ENCODE measurements around the gene PARD3B. TPM values are rescaled to one million over a fixed set of nuclear protein-coding genes. Genes with fewer than 3 reads are reported as not detected.

The PARD3B gene
- total and polyA plus RNA-seq, 2 of the 13 experiments (the other 11 are each of a cell fraction or from before 2014, with no cell fraction given) = 0.71 to 2.3 TPM

GRCh38 chr2:205145888-205146287 is 600.6 kb downstream of the PARD3B start:
- intact Hi-C loops (cut with micrococcal nuclease; ENCODE audit: unreplicated experiment) = no loop called here
- BruUV-seq (replicated peaks) = no TSS peak
- 76% methylated on average over 6 of the region's 6 CpGs for WGBS (ENCODE audit: low lambda C conversion rate)
- Histone ChIP-seq H2AFZ (ENCODE audit: low read length) (no peak overlapping the region), H4K20me1 (ENCODE audit: insufficient read depth, low read length) (no peaks in the 10 kb centered on the region), H3K36me3 (replicated peaks in 1 of 2; ENCODE audit: control insufficient read depth in 1 of 2, insufficient read depth in 2 of 2, low read length in 2 of 2) (no peaks in the 10 kb centered on the region), H3K27ac (ENCODE audit: extremely low read length, insufficient read depth, low read length) (no peak overlapping the region), H3K79me2 (ENCODE audit: insufficient read depth, low read length) (no peaks in the 10 kb centered on the region), H3K9me3 (ENCODE audit: low read length) (peaks cover 17% of the 10 kb centered on the region), H3K4me1 (ENCODE audit: insufficient read depth, low read length) (no peaks in the 10 kb centered on the region), H3K4me2 (ENCODE audit: low read depth, low read length) (no peak overlapping the region), H3K27me3 (ENCODE audit: control insufficient read depth in 1 of 2, insufficient read depth in 2 of 2, low read length in 2 of 2) (no peaks in the 10 kb centered on the region), H3K4me3 (replicated peaks in 1 of 3; ENCODE audit: insufficient read depth in 1 of 3, low read depth in 2 of 3, low read length in 3 of 3) (no peak overlapping the region), H3K9ac (ENCODE audit: insufficient read depth, low read depth, low read length) (no peak overlapping the region)
- DNase-seq (ENCODE audit: low spot score) = no peak
- ChIA-PET POLR2A (no interaction called here), CTCF (ENCODE audit: low intra/inter-chr PET ratio, low total read pairs) (no interaction called here)
- ATAC-seq = no peak
- TF ChIP-seq, protein P1, sequence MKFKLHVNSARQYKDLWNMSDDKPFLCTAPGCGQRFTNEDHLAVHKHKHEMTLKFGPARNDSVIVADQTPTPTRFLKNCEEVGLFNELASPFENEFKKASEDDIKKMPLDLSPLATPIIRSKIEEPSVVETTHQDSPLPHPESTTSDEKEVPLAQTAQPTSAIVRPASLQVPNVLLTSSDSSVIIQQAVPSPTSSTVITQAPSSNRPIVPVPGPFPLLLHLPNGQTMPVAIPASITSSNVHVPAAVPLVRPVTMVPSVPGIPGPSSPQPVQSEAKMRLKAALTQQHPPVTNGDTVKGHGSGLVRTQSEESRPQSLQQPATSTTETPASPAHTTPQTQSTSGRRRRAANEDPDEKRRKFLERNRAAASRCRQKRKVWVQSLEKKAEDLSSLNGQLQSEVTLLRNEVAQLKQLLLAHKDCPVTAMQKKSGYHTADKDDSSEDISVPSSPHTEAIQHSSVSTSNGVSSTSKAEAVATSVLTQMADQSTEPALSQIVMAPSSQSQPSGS (CRISPR knock-in tag; IDR thresholded peaks at IDR 0.05) = no peak
- TF ChIP-seq, protein P2, sequence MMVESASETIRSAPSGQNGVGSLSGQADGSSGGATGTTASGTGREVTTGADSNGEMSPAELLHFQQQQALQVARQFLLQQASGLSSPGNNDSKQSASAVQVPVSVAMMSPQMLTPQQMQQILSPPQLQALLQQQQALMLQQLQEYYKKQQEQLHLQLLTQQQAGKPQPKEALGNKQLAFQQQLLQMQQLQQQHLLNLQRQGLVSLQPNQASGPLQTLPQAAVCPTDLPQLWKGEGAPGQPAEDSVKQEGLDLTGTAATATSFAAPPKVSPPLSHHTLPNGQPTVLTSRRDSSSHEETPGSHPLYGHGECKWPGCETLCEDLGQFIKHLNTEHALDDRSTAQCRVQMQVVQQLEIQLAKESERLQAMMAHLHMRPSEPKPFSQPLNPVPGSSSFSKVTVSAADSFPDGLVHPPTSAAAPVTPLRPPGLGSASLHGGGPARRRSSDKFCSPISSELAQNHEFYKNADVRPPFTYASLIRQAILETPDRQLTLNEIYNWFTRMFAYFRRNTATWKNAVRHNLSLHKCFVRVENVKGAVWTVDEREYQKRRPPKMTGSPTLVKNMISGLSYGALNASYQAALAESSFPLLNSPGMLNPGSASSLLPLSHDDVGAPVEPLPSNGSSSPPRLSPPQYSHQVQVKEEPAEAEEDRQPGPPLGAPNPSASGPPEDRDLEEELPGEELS (CRISPR knock-in tag; IDR thresholded peaks at IDR 0.05) = no peak
- TF ChIP-seq PHF20 (CRISPR knock-in tag; IDR thresholded peaks at IDR 0.05) = no peak
- TF ChIP-seq, protein P3, sequence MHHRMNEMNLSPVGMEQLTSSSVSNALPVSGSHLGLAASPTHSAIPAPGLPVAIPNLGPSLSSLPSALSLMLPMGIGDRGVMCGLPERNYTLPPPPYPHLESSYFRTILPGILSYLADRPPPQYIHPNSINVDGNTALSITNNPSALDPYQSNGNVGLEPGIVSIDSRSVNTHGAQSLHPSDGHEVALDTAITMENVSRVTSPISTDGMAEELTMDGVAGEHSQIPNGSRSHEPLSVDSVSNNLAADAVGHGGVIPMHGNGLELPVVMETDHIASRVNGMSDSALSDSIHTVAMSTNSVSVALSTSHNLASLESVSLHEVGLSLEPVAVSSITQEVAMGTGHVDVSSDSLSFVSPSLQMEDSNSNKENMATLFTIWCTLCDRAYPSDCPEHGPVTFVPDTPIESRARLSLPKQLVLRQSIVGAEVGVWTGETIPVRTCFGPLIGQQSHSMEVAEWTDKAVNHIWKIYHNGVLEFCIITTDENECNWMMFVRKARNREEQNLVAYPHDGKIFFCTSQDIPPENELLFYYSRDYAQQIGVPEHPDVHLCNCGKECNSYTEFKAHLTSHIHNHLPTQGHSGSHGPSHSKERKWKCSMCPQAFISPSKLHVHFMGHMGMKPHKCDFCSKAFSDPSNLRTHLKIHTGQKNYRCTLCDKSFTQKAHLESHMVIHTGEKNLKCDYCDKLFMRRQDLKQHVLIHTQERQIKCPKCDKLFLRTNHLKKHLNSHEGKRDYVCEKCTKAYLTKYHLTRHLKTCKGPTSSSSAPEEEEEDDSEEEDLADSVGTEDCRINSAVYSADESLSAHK (CRISPR knock-in tag; IDR thresholded peaks at IDR 0.05; ENCODE audit: borderline replicate concordance) = no peak
- no peak for TF ChIP-seq MED13 (CRISPR knock-in tag; IDR thresholded peaks at IDR 0.05)
- TF ChIP-seq MBD4 (IDR thresholded peaks at IDR 0.05; ENCODE audit: borderline replicate concordance, low read length) = no peak
- no peak for TF ChIP-seq PBX3 (CRISPR knock-in tag; IDR thresholded peaks at IDR 0.05; ENCODE audit: borderline replicate concordance)
- FAIRE-seq = no peak
- in situ Hi-C loops (cut with HindIII; ENCODE audit: extremely low pct_ligation_motif_present, low pct_unique_long_range_greater_than_20kb) = no loop called here

Data from HepG2 (cell line).